ENCODE measurements around the gene C10orf143.
"Not testable (repeated sequence)": the region's sequence is repeated elsewhere in the genome, so short reads cannot be mapped to it uniquely, and the experiment has no call there.

The C10orf143 gene

DNA sequence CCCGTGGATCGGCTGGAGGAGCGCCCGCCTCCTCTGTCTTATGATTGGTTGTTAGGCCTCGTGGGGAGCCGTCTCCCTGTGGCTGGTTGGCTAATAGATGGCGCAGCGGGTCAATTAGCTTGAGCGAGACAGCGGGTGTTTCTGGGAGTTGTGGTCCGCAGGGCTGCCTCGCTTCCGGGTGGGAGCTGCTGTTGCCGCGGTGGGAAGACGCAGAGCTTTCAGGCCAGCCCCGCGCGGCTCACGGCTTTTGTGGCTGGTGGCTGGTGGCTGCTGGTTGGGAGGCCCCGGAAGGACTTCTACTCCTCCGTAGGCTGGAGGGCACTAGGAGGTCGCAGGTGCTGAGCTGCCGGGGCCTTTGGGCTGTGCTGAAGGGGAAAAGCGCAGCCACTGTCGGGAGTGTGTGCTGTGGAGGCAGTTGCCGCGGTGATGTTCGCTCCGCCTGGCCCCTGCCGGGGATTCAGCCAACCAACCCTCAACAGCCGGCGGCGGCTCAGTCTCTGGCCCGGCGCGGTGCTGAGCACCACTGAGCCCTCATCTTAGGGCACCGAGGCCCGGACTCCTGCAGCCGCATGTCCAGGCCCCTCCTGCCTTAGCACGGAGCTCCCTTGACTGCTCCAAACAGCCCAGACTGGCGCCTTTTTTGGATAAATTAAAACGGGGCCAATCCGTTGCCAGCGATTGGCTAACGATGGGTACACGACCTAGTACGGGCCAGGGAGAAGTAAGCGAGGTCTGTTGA lies 652 bp upstream of the C10orf143 start:
- DNase-seq = peak; percentile 97

DNA sequence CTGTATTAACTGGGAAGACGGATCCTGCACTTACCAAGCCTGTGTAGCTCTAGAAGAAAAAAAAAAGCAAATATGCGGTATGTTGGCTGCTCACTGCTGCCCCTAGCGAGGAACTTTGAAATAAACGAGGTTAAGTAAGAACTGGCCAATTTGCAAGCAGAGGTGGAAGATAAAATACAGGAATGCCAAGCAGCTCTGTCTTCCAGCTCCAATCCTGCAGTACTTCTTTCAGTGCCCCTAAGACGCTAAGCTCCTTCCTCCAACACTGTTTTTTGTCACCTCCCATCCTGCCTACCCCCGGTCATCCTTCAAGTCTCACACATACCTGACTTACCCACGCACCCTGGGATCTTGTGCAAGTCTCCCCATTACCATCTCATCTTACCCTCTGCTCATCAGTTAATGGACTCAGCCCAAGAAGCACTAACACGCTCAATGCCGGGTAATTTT lies 809 bp downstream of the C10orf143 start:
- peak; percentile 84 for DNase-seq

DNA sequence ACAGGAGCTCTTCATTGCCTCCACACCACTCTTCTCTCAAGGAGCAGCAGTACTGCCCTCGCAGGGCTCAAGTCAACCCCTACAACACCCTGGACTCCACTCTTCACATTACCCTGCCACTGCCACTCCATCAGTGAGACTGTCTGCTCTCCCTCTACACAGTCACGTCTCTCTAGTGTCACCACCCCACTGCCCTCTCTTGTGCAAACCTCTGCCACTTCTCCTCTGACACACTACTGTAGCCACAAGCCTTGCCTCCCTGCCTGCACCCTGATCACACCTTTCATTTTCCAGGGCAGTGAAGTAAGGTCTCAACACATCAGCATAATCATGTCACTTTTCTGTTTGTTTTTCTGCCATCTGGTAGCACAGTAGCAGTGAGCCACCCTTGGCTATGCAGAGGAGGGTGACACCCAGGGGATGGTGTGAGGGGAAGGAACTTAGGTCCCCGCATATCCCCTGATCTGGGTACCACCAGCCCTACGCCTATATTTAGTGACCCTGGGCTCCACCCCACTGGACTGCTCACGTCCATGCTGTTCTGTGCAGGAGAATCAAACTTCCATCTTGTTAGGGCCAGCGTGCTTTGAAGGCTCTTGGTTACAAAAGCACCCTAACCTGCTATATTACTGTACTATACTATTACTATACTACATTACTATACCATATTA lies 1.6 kb downstream of the C10orf143 start:
- DNase-seq = no peak

DNA sequence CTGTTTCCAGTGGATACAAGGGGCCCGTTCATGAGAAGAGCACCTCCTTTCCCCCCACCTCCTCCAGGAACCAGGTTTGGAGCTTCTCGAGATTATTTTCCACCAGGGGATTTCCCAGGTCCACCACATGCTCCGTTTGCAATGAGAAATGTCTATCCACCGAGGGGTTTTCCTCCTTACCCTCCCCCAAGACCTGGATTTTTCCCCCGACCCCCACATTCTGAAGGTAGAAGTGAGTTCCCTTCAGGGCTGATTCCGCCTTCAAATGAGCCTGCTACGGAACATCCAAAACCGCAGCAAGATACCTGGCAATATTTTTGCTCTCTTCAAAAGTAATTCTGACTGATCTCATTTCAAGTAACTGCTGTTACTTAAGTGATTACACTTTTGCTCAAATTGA lies 2.5 kb downstream of the C10orf143 start:
- DNase-seq = not testable (repeated sequence)

DNA sequence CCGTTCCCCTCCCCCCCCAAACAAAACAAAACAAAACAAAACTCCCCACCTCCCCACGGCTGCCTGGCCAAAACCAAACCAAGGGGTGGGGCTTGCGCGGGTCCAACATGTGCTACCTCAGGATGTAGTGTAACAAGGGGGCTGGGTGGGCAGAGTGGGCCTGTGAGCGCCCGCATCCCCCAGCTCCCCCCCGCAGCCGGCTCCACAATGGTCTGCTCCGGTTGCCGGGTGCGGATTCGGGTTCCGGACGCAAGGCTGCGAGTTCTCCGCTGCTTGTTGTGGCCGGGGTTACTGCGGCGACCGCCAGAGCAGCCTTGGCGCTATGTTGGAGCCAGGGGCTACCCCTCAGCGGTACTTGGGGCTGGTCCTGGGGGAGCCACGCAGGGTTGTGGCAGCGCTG lies 4.9 kb downstream of the C10orf143 start:
- no peak for DNase-seq

DNA sequence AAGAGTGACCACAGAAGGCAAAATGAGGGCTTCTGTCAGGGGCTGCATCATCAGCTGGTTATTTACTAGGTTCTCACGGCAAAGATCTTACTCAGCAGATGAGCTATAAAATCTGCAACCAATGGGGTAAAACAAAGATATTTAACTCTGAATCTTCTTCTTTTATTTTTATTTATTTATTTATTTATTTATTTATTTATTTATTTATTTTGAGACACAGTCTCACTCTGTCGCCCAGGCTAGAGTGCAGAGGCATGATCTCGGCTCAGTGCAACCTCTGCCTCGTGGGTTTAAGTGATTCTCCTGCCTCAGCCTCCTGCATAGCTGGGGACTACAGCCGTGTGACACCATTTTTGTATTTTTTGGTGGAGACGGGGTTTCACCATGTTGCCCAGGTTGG lies 11.3 kb downstream of the C10orf143 start:
- no peak for DNase-seq

DNA sequence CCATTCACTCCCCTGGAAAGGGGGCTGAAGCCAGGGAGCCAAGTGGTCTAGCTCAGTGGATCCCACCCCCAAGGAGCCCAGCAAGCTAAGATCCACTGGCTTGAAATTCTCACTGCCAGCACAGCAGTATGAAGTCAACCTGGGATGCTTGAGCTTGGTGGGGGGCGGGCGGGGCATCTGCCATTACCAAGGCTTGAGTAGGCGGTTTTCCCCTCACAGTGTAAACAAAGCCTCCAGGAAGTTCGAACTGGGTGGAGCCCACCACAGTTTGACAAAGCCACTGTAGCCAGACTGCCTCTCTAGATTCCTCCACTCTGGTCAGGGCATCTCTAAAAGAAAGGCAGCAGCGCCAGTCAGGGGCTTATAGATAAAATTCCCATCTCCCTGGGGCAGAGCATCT lies 20.1 kb downstream of the C10orf143 start:
- not testable (repeated sequence) for DNase-seq

DNA sequence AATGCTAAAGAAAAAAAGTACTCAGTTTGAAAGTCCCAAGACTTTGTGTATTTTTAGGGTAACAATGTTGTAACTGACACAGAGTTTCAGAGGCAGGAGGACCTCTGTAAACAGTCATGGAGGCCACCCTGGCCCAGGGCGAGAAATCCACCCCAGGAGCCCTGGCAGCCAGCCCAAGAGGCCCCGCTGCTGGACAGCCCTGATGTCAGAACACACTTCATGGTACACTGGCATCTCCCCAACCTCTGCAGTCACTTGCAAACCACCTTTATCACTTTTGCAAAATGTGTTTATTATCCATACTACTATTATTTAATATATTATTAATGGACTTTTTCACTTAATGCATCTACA lies 30.2 kb downstream of the C10orf143 start:
- no peak for DNase-seq

DNA sequence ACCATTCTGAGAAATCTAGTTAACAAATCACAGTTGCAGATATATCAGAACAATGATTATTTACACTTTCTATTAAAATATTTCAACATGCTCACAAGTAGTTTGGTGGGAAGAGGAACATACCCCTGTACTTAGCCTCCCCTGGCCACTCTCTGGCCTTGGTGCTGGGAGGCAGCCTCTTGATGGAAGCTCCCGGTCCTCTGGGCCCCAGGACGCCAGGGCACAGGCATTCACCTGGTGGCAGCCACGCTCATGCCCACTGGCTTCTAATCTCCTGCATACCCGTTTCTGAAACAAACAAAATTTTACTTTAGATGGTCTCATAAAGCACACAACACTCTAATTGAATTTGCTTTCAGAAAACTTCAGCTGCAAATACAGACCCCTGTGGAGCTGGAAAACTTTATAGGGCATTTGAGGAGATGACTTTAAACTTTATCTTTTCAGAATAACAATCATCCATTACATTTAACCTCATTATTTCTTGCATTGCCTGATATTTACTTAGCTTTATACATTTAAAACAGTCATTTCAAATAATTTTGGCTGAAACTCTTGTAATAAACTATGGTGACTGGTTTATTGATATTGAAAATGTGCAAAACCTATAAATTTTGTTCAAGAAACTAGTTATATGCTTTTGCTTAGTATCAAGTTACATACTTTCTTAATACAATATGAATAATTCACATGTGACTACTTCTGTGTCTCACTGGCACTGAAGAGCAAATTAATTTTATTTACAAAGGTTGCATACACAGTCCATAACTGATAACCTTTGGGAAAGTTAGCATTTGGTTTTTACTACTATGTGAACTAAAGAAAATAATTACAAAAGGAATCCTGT lies 30.8 kb downstream of the C10orf143 start:
- no peak for DNase-seq

DNA sequence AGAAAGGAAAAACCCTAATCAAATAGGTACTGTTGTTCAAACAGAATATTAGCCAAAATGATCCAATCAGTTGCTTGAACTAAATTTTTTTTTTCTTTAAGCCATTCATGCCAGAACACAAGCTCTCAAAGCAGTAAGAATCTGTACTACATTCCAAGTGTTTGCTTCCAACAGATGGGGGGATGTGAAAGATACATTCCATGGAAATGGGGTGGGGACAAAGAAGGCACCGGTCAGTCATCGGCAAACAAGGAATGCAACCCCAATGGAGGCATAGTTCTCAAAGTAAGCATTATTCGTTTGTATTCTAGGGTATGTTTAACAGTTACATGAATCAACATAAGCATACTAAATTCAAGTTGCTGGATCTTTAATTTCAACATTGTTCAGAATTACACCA lies 32.5 kb downstream of the C10orf143 start:
- DNase-seq = no peak

DNA sequence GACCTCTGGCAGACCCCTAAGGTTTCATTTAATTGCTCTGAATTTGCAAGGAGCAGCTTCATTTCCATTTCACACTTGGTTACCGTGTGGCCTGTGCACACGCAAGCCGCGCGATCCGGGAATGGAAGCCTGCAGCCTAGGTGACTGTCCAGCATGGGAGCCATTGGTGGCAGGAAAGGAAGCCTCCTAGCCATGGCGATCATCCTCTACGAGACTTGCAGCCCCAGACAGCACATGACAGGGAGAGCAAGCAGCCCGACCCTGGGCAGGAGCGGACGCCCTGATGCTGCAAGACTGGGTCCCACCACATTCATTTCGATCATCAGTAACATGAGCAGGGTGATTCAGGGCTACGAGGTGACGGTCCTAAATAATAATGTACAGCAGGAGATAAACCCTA lies 33.9 kb downstream of the C10orf143 start:
- no peak for DNase-seq

DNA sequence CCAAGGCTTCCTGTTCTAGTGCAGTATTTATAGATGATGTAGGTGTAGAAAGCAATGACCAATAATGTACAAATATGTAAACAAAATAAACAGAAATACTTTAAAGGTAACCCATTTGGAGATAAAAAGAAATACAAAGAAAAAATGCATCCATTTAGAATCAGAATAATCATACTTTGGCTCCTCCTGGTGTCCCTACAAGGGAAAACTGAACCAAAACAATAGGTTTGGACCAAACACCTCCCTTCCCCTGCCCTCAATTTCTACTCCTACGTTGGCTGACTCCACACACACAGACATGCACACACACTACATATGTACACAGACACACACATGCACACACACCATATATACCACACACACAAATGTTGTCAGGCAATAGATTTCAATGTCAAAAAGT lies 36.0 kb downstream of the C10orf143 start:
- DNase-seq = no peak

DNA sequence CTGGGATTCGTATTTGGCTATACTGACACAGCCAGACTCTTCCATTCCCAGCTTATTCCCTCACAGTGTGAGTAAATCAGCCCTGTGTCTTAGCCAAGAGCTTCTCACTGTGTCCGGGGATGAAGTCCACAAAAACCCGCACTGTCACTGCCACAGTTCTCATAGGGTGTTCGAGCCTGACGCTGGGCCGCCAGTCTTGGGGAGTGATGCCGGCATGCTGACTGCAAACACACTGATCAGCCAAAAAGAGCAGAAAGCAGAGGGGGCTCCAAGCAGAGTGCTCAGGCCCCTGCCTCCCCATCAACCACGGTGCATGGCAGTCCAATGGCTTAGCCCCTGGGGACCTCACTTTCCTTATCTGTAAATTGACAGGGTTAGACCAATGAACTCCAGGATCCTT lies 36.7 kb downstream of the C10orf143 start:
- DNase-seq = no peak

DNA sequence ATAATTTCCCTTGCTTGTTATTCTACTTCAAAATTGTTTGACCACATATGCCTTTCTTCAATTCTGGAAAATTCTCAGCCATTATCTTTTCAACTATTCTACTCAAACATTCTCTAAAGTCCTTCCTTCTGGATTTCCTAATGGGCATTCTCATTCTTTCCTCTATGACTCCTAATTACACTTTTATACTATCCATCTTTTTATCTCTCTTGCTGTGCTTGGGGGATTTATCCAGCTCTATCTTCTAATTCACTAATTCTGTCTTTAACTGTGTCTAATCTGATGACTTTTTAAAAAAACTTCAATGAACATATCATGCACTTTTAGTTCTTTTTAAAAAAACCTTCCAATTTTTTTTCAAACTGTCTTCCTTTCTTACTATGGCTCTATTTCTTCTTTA lies 38.4 kb downstream of the C10orf143 start:
- DNase-seq = no peak

DNA sequence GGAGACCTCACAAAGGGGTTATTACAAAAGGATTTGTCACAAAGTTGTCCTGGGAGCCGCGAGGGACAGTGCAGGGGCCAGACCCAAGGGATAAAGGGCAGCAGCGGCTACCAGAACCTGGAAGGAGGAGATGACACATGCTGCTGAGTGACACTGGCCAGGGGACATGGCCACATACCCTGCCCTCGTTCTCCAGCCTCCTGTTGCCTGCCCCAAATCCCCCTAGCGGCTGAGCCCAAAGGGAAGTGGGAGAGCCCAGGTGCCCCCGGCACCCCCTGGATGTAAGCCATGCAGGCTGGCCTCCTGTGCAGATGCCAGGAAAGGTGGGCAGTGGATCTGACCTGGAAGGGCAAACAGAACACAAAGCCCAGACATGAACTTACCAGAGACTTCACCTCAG lies 42.7 kb downstream of the C10orf143 start:
- DNase-seq = no peak

DNA sequence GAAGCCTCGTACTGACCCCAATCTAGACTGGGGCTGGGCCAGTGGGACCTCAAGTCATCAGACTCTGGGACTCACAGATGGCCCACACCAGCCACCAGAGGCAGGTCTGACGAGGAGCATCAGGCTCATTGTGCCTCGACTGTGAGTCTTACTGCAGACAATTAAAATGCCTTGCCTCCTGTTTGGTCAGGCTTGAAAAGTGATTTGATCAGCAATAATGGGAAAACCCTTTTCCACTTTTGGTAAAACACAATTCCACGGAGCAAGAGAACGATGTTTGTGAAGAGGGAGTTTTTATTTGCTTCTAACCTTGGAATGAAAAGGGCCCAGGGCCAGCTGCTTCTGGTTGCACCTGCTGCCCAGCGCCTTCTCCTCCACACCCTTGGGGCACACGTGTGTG lies 43.9 kb downstream of the C10orf143 start:
- no peak for DNase-seq

DNA sequence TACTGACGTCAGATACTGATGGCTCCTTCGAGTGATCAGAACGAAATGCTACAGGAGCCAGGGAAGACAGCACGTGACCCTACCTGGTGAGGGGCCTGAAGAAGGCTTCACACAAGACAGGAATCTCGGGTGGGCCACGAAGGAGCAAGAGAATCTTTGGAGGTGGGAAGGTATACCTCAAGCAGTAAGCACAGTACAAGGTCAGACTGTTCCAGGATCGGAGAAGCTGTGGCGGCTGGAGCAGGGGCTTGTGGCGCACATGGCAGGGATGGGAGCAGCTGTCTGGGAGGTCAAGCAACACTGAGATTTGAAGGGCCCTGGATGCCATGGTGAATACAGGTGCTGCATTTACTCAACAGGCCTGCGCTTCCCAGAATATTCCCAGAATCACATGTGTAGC lies 45.4 kb downstream of the C10orf143 start:
- no peak for DNase-seq

DNA sequence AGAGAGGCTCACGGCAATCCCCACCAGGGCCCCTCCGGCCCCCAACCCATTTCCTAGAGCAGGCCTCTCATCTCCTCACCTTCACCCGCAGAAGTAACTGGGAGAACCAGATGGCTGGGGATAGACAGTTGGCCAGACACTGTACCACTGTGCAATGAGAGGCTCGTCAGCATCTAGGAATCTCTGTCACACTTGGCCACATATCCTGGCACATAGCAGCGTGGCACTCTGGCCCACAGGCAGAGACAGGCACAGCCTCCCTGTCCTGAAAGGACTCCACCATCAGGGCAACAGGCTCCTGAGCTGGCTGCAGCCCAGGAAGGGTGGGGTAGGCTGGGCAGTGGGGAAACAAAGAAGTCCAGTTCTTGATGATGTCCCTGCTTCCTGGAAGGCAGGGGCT lies 45.8 kb downstream of the C10orf143 start:
- no peak for DNase-seq

DNA sequence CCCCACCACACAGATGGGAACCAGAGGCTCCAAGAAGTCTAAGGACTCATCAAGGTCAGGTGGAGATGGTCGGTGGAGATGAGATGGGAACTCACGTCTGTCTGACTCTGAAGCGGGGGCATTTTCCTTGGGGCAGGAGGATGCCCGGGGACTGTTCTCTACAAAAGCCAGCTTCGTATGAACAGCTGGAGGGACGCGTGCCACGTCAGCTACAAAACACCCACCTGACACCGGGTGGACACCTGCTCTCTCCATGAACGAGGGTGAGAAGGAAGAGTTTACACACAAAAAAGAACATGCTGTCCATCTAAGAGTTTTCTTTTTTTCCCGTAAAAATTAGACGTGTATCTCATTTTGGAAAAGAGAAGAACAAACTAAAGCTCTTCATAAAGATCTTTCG lies 47.7 kb downstream of the C10orf143 start:
- DNase-seq = no peak

DNA sequence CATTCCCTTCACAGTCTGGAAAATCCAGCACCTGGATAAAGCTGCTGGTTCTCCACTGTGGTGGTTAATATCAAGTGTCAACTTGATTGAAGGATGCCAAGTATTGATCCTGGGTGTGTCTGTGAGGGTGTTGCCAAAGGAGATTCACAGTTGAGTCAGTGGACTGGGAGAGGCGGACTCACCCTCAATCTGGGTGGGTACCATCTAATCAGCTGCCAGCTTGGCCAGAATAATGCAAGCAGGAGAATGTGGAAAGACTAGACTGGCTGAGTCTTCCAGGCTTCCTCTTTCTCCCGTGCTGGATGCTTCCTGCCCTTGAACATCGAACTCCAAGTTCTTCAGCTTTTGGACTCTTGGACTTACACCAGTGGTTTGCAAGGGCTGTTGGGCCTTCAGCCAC lies 48.4 kb downstream of the C10orf143 start:
- no peak for DNase-seq

DNA sequence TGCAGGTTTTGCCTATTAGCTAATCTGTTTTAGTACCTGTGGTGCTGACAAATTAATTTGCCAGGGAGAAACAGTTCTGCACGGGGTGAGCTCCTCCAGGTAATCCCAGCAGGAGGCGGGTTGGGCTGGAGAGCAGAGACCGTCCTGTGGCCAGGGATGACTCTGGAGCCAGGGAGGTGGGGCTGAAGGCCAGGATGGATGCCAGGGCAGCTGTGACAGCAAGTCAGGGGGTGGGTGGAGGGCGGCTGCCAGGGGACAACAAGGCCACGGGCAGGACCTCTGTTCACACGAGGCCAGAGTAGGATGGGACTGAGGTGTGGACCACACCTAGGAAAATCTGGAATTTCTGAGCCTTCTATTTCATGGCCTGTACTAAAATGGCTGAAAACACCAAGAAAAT lies 48.9 kb downstream of the C10orf143 start:
- no peak for DNase-seq

DNA sequence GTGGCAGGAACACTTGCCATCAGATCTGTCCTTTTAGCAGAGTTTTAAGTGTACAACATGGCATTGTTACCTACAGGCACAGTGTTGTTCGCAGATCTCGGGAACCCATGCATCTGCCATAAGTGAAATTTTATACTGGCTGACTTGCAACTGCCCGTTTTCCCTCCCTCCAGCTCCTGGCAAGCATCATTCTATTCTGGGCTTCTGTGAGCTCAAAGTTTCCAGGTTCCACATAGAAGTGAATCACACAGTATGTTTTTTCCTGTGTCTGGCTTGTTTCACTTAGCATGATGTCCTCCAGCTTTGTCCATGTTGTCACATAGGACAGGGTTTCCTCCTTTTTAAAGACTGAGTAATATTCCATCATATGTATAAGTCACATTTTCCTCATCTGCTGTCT lies 56.6 kb downstream of the C10orf143 start:
- no peak for DNase-seq

DNA sequence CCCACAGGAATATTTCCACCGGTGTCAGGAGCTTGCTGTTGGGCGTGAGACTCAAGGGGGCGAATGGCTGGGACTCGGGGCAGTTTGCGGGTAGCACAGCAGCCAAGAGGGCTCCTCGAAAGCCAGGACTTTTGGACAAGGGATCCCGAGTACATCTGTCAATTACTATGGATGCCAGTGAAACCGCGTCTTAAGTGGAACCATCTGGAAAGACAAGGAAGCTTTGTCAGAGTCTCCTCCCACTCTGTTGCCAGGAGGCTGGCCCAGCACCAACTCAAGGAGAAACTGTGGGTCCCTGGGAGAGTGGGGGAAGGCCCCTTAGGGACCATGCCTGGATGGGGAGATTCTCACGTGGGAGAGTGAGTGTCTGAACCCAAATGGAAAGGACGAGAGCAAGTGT lies 57.1 kb downstream of the C10orf143 start:
- DNase-seq = no peak

DNA sequence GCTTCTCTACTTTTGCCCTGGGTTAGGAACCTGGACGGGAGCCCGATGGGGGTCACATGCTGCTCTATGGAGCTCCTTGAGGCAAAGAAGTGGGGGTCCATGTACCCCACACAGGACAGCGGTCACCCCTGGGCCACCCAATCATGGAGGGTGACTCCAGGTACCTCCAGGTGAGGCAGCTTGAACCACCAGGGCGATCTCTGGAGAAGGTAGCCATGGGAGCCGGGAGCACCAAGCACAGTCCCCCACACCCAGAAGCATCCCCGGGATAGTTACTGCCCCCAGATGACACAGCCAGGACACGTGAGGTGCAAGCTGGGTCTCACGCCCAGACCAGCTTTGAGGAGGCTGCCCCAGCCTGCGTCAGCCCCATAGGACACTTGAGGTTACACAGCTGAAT lies 58.4 kb downstream of the C10orf143 start:
- DNase-seq = no peak
